Peyer's patch (tissue), 4 donors: ENCODE data around the gene SFI1.

ENCODE experiments used
- POLR2A ChIP-seq, 2 donors: fragments of 450-650 bp; IDR thresholded peaks; one replicate each; pipeline ENCODE4 v1.5.1; 2017; ENCODE audit warnings: antibody characterized with exemption in 2 of 2, mild to moderate bottlenecking in 2 of 2, moderate library complexity in 2 of 2
- TF ChIP-seq, protein P1 (sequence below), 6 experiments: fragments of 450-650 bp in 4 of 6; fragments of 200-600 bp in 2 of 6; sonication (generic) in 1 of 6; IDR thresholded peaks; one replicate each; pipeline ENCODE4 v1.5.1; 2017 to 2019; ENCODE audit warnings: antibody characterized with exemption in 6 of 6, mild to moderate bottlenecking in 3 of 6, moderate library complexity in 1 of 6

DNA sequence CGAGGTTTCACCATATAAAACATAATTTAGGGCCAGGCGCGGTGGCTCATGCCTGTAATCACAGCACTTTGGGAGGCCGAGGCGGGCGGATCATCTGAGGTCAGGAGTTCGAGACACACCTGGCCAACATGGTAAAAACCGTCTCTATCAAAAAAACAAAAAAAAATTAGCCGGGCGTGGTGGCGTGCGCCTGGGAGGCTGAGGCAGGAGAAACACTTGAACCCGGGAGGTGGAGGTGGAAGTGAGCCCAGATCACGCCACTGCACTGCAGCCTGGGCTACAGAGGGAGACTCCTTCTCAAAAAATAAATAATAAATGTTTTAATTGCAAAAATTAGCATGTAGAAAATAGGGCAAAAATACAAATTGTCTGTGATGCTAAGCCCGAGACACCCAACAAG, 993 bp upstream of the SFI1 start:
- TF ChIP-seq, protein P1, sequence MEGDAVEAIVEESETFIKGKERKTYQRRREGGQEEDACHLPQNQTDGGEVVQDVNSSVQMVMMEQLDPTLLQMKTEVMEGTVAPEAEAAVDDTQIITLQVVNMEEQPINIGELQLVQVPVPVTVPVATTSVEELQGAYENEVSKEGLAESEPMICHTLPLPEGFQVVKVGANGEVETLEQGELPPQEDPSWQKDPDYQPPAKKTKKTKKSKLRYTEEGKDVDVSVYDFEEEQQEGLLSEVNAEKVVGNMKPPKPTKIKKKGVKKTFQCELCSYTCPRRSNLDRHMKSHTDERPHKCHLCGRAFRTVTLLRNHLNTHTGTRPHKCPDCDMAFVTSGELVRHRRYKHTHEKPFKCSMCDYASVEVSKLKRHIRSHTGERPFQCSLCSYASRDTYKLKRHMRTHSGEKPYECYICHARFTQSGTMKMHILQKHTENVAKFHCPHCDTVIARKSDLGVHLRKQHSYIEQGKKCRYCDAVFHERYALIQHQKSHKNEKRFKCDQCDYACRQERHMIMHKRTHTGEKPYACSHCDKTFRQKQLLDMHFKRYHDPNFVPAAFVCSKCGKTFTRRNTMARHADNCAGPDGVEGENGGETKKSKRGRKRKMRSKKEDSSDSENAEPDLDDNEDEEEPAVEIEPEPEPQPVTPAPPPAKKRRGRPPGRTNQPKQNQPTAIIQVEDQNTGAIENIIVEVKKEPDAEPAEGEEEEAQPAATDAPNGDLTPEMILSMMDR (IDR thresholded peaks at IDR 0.05), result no peak
- no peak for TF ChIP-seq POLR2A (IDR thresholded peaks at IDR 0.05)
